Stimulated activated effector memory CD8-positive, alpha-beta T cell treated with anti-CD3 and anti-CD28 coated beads, Interleukin-12 subunit alpha, Interleukin-12 subunit beta, amount 100 ng/mL, for 72 hours (primary cell): Measurements from ENCODE around the gene RPH3AL.
"Not testable (repeated sequence)": the region's sequence is repeated elsewhere in the genome, so short reads cannot be mapped to it uniquely, and the experiment has no call there.

Source experiments
- ATAC-seq: fragments of 150-1000 bp; cut with Tn5 transposase; 2 replicates; pipeline ENCODE4 v1.10.0; 2021
- DNase-seq, 2 donors: peaks; one replicate each; pipeline ENCODE4 v3.0.0; 2021 to 2022; ENCODE audit warnings: low spot score in 2 of 2
- H3K27ac Mint-ChIP-seq: one replicate; pipeline ENCODE4 v1.8.0; 2022; ENCODE audit warnings: mild to moderate bottlenecking, mixed read lengths
- H3K36me3 Mint-ChIP-seq: one replicate; pipeline ENCODE4 v1.8.0; 2022; ENCODE audit warnings: mild to moderate bottlenecking, mixed read lengths
- H3K4me1 Mint-ChIP-seq: one replicate; pipeline ENCODE4 v1.8.0; 2022; ENCODE audit warnings: mixed read lengths
- H3K4me3 Mint-ChIP-seq: one replicate; pipeline ENCODE4 v1.8.0; 2022; ENCODE audit warnings: mild to moderate bottlenecking, mixed read lengths
- H3K9me3 Mint-ChIP-seq: one replicate; pipeline ENCODE4 v1.8.0; 2022; ENCODE audit warnings: mixed read lengths

Gene RPH3AL

GRCh38 chr17:325270-326009, 27.2 kb downstream of the RPH3AL start:
- H3K9me3 Mint-ChIP-seq, result no peaks in the 10 kb centered on the region
- H3K4me1 Mint-ChIP-seq, result no peaks in the 10 kb centered on the region
- no peak for DNase-seq
- no peak for ATAC-seq
- no peak overlapping the region for H3K4me3 Mint-ChIP-seq
- H3K36me3 Mint-ChIP-seq, result no peaks in the 10 kb centered on the region
- H3K27ac Mint-ChIP-seq, result no peak overlapping the region

DNA sequence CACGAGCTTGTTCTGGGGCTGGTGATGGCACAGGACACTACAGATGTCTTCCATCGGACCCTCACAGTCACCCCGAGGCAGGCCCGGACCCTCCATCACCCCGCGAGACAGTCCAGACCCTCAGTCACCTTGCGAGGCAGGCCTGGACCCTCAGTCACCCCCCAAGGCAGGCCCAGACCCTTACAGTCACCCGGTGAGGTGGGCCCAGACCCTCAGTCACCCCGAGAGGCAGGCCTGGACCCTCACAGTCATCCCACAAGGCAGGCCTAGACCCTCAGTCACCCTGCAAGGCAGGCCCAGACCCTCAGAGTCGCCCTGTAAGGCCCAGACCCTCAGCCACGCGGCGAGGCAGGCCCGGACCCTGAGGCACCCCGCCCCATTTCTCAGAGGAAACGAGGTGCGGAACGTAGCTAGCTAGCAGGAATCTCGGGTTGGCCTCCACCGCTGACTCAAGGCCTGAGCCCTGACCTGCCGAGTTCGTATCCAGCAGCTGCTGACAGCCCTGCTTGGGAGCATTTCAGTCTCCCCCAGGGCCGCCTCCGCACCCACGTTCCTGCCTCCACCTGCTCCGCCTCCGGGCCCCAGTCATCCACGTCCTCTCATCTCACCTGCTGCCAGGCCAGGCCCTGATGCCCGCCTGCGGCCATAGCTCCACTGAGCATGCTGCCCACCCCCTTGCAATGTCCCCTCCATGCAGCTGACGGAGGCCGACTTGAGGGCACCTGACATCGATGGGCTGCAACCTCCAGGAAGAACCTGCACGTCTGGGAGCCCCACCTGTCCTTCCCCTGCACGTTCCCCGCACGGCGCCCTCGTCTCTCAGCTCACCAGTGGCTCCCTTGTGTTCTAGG, 28.7 kb downstream of the RPH3AL start:
- ATAC-seq (no peak), DNase-seq (no peak)
- Mint-ChIP-seq H3K4me3 (no peak overlapping the region), H3K36me3 (no peaks in the 10 kb centered on the region), H3K9me3 (no peaks in the 10 kb centered on the region), H3K4me1 (no peaks in the 10 kb centered on the region), H3K27ac (no peak overlapping the region)

GRCh38 chr17:323181-323580, 29.4 kb downstream of the RPH3AL start:
- no peak for ATAC-seq
- Mint-ChIP-seq H3K4me3 (no peak overlapping the region), H3K9me3 (no peaks in the 10 kb centered on the region), H3K4me1 (no peaks in the 10 kb centered on the region), H3K36me3 (no peaks in the 10 kb centered on the region), H3K27ac (no peak overlapping the region)
- no peak for DNase-seq

GRCh38 chr17:322006-322780, 30.4 kb downstream of the RPH3AL start:
- DNase-seq (no peak), ATAC-seq (no peak)
- no peaks in the 10 kb centered on the region for H3K9me3 Mint-ChIP-seq
- H3K36me3 Mint-ChIP-seq, result no peaks in the 10 kb centered on the region
- H3K4me3 Mint-ChIP-seq, result no peak overlapping the region
- no peak overlapping the region for H3K27ac Mint-ChIP-seq
- no peaks in the 10 kb centered on the region for H3K4me1 Mint-ChIP-seq

DNA sequence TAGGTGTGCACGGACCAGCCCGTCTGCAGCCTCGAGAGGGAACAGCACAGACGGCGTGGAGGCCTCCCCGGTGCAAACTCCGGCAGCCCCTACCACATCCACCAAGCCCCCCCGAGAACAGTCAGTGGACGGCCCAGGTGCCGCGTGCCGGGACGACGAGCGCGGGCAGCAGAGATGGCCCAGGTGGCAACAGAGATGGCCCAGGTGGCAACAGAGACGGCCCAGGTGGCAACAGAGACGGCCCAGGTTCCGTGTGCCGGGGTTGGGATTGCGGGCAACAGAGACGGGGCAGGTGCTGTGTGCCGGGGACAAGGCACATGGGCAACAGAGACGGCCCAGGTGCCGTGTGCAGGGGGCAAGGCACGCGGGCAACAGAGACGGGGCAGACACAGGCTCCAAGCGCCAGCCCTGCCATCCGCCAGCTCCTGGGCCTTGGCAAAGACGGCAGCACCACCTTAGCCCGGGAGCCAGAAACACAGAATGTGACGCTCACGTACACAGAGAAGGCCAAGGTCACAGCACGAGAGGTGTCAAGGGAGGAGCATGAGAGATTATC, 31.1 kb downstream of the RPH3AL start:
- Mint-ChIP-seq H3K4me3 (no peak overlapping the region), H3K36me3 (no peaks in the 10 kb centered on the region), H3K27ac (no peak overlapping the region), H3K9me3 (no peaks in the 10 kb centered on the region), H3K4me1 (no peaks in the 10 kb centered on the region)
- DNase-seq, result no peak
- no peak for ATAC-seq

GRCh38 chr17:320809-321385, 31.7 kb downstream of the RPH3AL start:
- ATAC-seq (no peak), DNase-seq (no peak)
- Mint-ChIP-seq H3K9me3 (no peaks in the 10 kb centered on the region), H3K4me3 (no peak overlapping the region), H3K36me3 (no peaks in the 10 kb centered on the region), H3K27ac (no peak overlapping the region), H3K4me1 (no peaks in the 10 kb centered on the region)

DNA sequence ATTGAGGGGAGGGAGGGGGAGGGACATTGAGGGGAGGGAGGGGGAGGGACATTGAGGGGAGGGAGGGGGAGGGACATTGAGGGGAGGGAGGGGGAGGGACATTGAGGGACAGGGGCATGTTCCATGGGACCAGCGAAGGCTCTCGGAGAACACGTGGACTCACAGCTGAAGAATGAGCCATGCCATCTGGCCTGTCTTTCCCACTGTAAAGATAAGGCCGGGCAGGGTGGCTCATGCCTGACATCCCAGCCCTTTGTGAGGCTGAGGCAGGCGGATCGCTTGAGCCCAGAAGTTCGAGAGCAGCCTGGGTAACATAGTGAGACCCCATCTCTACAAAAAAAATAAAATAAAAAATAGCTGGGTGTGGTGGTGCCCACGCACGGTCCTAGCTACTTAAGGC, 32.5 kb downstream of the RPH3AL start:
- no peak for ATAC-seq
- H3K4me3 Mint-ChIP-seq, result no peak overlapping the region

DNA sequence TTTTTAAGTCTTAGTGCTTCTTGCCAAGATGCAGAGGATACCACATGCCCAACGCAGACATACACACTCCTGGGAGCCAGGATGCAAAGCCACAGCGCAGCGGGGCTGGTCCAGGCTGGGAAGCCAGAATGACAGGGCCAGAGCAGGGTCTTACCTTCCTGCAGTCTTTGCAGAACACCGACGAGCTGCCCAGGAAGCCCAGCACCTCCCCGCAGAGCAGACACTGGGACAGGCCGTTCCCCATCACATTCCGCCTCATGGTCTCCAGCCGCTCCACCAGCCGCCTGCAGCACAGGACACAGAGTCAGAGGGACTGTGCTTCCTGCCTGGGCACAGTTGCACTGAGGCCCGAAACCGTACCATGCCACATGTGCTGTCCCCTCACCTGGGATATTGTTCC, 33.3 kb downstream of the RPH3AL start:
- no peaks in the 10 kb centered on the region for H3K36me3 Mint-ChIP-seq
- H3K4me3 Mint-ChIP-seq, result no peak overlapping the region
- no peak for DNase-seq
- peaks cover 5% of the 10 kb centered on the region for H3K9me3 Mint-ChIP-seq
- ATAC-seq, result no peak
- no peak overlapping the region for H3K27ac Mint-ChIP-seq
- peaks cover 7% of the 10 kb centered on the region for H3K4me1 Mint-ChIP-seq

More for the DNA sequence above, 32.5 kb downstream of the RPH3AL start:
- no peak for DNase-seq
- H3K27ac Mint-ChIP-seq, result no peak overlapping the region
- no peaks in the 10 kb centered on the region for H3K36me3 Mint-ChIP-seq
- peaks cover 5% of the 10 kb centered on the region for H3K9me3 Mint-ChIP-seq
- H3K4me1 Mint-ChIP-seq, result peaks cover 6% of the 10 kb centered on the region

DNA sequence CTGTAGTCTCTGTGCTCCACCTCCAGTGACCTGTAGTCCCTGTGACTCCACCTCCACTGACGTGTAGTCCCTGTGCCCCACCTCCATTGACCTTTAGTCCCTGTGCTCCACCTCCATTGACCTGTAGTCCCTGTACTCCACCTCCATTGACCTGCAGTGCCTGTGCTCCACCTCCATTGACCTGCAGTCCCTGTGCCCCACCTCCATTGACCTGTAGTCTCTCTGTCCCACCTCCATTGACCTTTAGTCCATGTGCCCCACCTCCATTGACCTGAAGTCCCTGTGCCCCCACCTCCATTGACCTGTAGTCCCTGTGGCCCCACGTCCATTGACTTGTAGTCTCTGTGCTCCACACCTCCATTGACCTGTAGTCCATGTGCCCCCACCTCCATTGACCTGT, 35.5 kb downstream of the RPH3AL start:
- H3K36me3 Mint-ChIP-seq, H3K4me1 Mint-ChIP-seq, ATAC-seq, H3K9me3 Mint-ChIP-seq, H3K4me3 Mint-ChIP-seq, H3K27ac Mint-ChIP-seq, DNase-seq: not testable (repeated sequence)

GRCh38 chr17:315399-315798, 37.2 kb downstream of the RPH3AL start:
- not testable (repeated sequence) for H3K36me3 Mint-ChIP-seq, H3K9me3 Mint-ChIP-seq, H3K27ac Mint-ChIP-seq, ATAC-seq, DNase-seq, H3K4me3 Mint-ChIP-seq
- peaks cover 12% of the 10 kb centered on the region for H3K4me1 Mint-ChIP-seq

DNA sequence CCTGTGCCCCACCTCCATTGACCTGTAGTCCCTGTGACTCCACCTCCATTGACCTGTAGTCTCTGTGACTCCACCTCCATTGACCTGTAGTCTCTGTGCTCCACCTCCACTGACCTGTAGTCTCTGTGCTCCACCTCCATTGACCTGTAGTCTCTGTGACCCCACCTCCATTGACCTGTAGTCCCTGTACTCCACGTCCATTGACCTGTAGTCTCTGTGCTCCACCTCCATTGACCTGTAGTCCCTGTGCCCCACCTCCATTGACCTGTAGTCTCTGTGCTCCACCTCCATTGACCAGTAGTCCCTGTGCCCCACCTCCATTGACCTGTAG, 38.0 kb downstream of the RPH3AL start:
- not testable (repeated sequence) for H3K27ac Mint-ChIP-seq, H3K36me3 Mint-ChIP-seq, H3K4me3 Mint-ChIP-seq, ATAC-seq, H3K9me3 Mint-ChIP-seq, DNase-seq
- peaks cover 12% of the 10 kb centered on the region for H3K4me1 Mint-ChIP-seq

DNA sequence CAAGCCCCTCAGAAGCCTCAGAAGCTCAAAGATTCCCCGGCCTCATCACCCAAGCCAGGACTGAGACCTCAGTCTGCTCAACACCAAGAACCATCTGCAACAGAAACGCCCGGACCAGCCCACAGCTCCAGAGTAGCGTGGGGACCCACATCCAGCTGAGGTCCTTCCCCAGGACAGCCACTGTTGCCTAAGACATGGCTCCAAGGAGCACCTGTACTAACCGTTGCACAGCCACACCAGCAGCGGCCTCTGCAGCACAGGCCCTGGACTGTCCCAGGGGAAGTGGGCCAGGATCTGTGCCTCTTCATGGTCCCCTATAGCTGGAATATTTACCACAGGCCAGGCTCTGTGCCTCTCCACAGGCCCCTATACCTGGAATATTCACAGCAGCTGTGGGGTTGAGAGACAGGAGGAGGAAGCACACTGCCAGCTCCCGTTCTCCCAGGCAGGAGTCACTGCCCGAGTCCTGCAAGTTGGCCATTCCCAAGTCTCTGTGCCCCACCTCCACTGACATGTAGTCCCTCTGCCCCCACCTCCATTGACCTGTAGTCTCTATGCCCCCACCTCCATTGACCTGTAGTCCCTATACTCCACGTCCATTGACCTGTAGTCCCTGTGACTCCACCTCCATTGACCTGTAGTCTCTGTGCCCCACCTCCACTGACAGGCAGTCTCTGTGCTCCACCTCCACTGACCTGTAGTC, 38.5 kb downstream of the RPH3AL start:
- no peak overlapping the region for H3K27ac Mint-ChIP-seq
- ATAC-seq, result no peak
- H3K9me3 Mint-ChIP-seq, result peaks cover 5% of the 10 kb centered on the region
- H3K4me3 Mint-ChIP-seq, result no peak overlapping the region
- H3K4me1 Mint-ChIP-seq, result peaks cover 12% of the 10 kb centered on the region
- DNase-seq, result no peak
- no peaks in the 10 kb centered on the region for H3K36me3 Mint-ChIP-seq

- Mint-ChIP-seq H3K27ac (no peak overlapping the region), H3K9me3 (peaks cover 5% of the 10 kb centered on the region), H3K4me1 (peaks cover 12% of the 10 kb centered on the region), H3K4me3 (no peak overlapping the region), H3K36me3 (no peaks in the 10 kb centered on the region)
- DNase-seq (no peak), ATAC-seq (no peak)
Measured at GRCh38 chr17:313231-313630, 39.4 kb downstream of the RPH3AL start.

DNA sequence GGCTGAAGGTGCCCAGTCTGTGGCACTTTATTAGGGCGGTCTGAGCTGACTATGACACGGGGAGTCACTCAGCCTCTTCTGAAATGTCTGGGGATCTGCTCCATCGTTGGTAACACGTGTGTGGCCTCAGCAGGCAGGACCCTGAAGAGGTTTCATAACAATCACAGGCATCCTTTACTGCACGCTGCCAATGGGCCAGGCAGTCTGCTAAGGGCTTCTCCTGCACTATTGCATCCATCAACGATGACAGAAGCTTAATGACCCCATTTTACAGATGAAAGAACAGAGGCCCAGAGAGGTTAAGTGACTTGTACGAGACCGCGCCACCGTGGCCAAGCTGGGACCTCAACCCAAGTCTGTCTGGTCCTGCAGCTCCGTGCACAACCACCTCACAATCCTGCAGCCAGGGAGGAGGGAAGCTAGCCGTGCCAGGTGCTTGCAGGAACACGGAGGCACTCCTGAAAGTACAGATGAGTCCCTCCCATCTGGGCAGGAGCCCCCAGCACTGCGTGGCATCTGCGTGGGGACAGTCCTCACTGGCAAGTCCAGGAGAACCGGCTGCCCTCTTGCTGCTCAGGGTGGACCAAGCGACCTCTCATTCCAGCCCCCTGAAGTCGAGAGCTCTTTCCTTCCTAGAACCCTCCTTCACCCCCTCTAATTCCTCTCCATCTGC, 40.0 kb downstream of the RPH3AL start:
- no peak overlapping the region for H3K4me3 Mint-ChIP-seq
- no peak overlapping the region for H3K27ac Mint-ChIP-seq
- ATAC-seq, result no peak

More for the DNA sequence above, 40.0 kb downstream of the RPH3AL start:
- no peak for DNase-seq
- H3K36me3 Mint-ChIP-seq, result no peaks in the 10 kb centered on the region
- H3K4me1 Mint-ChIP-seq, result peaks cover 12% of the 10 kb centered on the region
- H3K9me3 Mint-ChIP-seq, result peaks cover 5% of the 10 kb centered on the region
